Gastrocnemius medialis (tissue), 4 donors: Measurements from ENCODE around the gene F5. TPM values are rescaled to one million over a fixed set of nuclear protein-coding genes. Genes with fewer than 3 reads are reported as not detected.
A peak's percentile ranks its signal among the peaks of the same experiment; 100 is the strongest.

ENCODE experiments used
- ATAC-seq, 2 donors: fragments of 150-250 bp; one replicate each; pipeline ENCODE4 v1.9.1; 2016
- DNase-seq, 2 donors: peaks; one replicate each; pipeline ENCODE4 v3.0.0-alpha.2; 2019
- H3K27ac ChIP-seq, 4 donors: fragments of 200-600 bp; sonication (generic); 1 replicate in 1 of 4; 2 replicates in 3 of 4; pipeline ENCODE4 v1.5.1; 2016 to 2018; ENCODE audit warnings: mild to moderate bottlenecking in 2 of 4, moderate library complexity in 1 of 4
- H3K27me3 ChIP-seq, 3 donors: fragments of 200-600 bp; sonication (generic) in 2 of 3; 1 replicate in 1 of 3; 2 replicates in 2 of 3; pipeline versions ENCODE4 v1.5.1 to v1.6.0; 2016 to 2019; ENCODE audit warnings: mild to moderate bottlenecking in 1 of 3, moderate library complexity in 1 of 3
- H3K36me3 ChIP-seq, 2 donors: fragments of 200-600 bp; sonication (generic) in 1 of 2; one replicate each; pipeline ENCODE4 v1.5.1; 2017 to 2018
- H3K4me1 ChIP-seq, 2 donors: fragments of 200-600 bp; sonication (generic) in 1 of 2; one replicate each; pipeline ENCODE4 v1.5.1; 2016 to 2017; ENCODE audit warnings: mild to moderate bottlenecking in 2 of 2
- H3K4me3 ChIP-seq, 4 donors: fragments of 200-600 bp; sonication (generic) in 3 of 4; 1 replicate in 1 of 4; 2 replicates in 3 of 4; pipeline ENCODE4 v1.5.1; 2016 to 2019; ENCODE audit warnings: mild to moderate bottlenecking in 2 of 4
- H3K9me3 ChIP-seq, 3 donors: fragments of 200-600 bp; sonication (generic) in 2 of 3; 1 replicate in 1 of 3; 2 replicates in 2 of 3; pipeline ENCODE4 v1.5.1; 2016 to 2019
- POLR2A ChIP-seq, 2 donors: fragments of 450-650 bp; IDR thresholded peaks; one replicate each; pipeline ENCODE4 v1.6.1; 2017; ENCODE audit warnings: antibody characterized with exemption in 2 of 2, mild to moderate bottlenecking in 2 of 2, moderate library complexity in 2 of 2
- in situ Hi-C, 4 donors: fragments of 200-750 bp; cut with MboI; loops; one replicate each; pipeline versions ENCODE4 v1.15.0 to v1.8.0; 2017; ENCODE audit warnings: low sequenced_read_pairs in 4 of 4
- intact Hi-C: fragments of 100-400 bp; cut with DNase I; formaldehyde crosslinking; loops from one replicate; pipeline ENCODE4 v1.15.1; 2023; ENCODE audit warnings: low total_unique reads
- total RNA-seq, 4 donors: library from RNA; depleted of rRNA; stranded (reverse); fragments of >200 nt; gene quantifications; one replicate each; pipeline versions ENCODE4 v1.1.0 to v1.2.3, GENCODE V29; 2016
- TF ChIP-seq, protein P1 (sequence below), 5 experiments: fragments of 450-650 bp in 3 of 5; fragments of 200-600 bp in 2 of 5; sonication (generic) in 2 of 5; IDR thresholded peaks in 4 of 5; conservative IDR thresholded peaks in 1 of 5; 1 replicate in 4 of 5; 2 replicates in 1 of 5; pipeline ENCODE4 v1.5.1; 2016 to 2019; ENCODE audit warnings: antibody characterized with exemption in 5 of 5, mild to moderate bottlenecking in 3 of 5, moderate library complexity in 3 of 5

The F5 gene
- total RNA-seq, 4 donors from 2014 or later, result 0.07 to 0.68 (median 0.22) TPM

DNA sequence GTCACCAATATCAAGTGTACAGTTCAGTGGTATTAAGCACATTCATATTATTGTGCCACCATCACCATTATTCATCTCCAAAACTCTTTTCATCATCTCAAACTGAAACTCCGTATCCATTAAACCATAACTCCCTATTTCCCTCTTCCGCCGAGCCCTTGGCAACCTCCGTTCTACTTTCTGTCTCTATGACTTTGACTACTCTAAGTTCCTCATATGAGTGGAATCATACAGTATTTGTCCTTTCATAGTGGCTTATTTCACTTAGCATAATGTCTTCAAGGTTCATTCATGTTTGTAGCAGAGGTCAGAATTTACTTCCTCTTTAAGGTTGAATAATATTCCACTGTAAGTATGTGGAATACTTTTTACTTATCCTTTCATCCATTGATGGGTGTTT, 21.9 kb upstream of the F5 start:
- TF ChIP-seq, protein P1, sequence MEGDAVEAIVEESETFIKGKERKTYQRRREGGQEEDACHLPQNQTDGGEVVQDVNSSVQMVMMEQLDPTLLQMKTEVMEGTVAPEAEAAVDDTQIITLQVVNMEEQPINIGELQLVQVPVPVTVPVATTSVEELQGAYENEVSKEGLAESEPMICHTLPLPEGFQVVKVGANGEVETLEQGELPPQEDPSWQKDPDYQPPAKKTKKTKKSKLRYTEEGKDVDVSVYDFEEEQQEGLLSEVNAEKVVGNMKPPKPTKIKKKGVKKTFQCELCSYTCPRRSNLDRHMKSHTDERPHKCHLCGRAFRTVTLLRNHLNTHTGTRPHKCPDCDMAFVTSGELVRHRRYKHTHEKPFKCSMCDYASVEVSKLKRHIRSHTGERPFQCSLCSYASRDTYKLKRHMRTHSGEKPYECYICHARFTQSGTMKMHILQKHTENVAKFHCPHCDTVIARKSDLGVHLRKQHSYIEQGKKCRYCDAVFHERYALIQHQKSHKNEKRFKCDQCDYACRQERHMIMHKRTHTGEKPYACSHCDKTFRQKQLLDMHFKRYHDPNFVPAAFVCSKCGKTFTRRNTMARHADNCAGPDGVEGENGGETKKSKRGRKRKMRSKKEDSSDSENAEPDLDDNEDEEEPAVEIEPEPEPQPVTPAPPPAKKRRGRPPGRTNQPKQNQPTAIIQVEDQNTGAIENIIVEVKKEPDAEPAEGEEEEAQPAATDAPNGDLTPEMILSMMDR (IDR thresholded peaks at IDR 0.05 in 4 of 5, conservative IDR thresholded peaks at IDR 0.05 in 1 of 5), result no peak
- TF ChIP-seq POLR2A (IDR thresholded peaks at IDR 0.05), result no peak
- H3K27ac ChIP-seq, result no peak overlapping the region
- in situ Hi-C loops, result no loop called here
- intact Hi-C loops, result no loop called here
- ATAC-seq (no peak), DNase-seq (no peak)
- no peak overlapping the region for H3K4me3 ChIP-seq
- H3K9me3 ChIP-seq, result no peaks in the 10 kb centered on the region
- no peaks in the 10 kb centered on the region for H3K36me3 ChIP-seq
- H3K4me1 ChIP-seq, result peaks cover 0 to 6% of the 10 kb centered on the region in 2 donors
- H3K27me3 ChIP-seq, result no peaks in the 10 kb centered on the region

DNA sequence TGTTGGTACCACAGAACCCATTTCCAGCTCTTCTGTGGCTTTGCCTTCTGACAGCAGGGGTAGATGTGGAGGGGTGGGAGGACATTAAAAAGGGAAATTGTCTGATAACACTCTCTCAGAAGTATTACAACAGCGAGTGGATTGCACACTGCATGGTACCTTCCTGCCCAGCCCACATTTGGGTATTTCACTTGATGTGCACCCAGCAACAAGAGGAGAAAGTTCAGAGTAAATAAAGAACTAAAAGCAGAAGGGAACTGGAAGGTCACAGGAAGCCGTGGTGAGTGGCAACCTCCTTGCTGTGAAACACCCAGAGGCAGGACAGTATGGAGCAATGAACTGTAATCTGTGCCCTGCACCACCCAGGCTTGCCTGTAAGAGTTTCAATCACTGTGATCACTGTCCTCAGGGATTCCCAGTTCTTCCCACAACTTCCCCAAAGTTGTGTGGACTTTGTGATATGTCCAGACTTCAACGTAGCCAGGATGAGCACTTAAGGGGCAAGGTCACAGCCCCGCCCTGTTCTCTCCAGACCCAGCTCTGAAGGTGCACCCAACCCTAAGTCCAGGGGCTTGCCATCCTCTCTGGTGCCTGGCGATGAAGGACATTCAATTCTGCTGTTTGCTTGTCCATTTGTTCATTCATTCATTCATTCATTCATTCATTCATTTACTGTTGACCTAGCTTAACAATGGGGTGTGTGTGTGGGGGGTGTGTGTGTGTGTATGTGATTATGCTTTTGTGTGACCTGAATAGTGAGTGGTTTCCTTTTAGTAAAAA, 18.7 kb upstream of the F5 start:
- Histone ChIP-seq H3K27ac (no peak overlapping the region), H3K27me3 (no peaks in the 10 kb centered on the region), H3K36me3 (no peaks in the 10 kb centered on the region), H3K4me1 (peaks cover 0 to 4% of the 10 kb centered on the region in 2 donors), H3K4me3 (no peak overlapping the region), H3K9me3 (no peaks in the 10 kb centered on the region)
- DNase-seq (no peak), ATAC-seq (no peak)
- TF ChIP-seq, protein P1 (IDR thresholded peaks at IDR 0.05 in 4 of 5, conservative IDR thresholded peaks at IDR 0.05 in 1 of 5), result no peak
- TF ChIP-seq POLR2A (IDR thresholded peaks at IDR 0.05), result no peak
- intact Hi-C loops (loop anchor here (5.0 kb wide), 1 partner anchor 107 kb away; the partner anchor contains the start of gene SELL), in situ Hi-C loops (no loop called here)

DNA sequence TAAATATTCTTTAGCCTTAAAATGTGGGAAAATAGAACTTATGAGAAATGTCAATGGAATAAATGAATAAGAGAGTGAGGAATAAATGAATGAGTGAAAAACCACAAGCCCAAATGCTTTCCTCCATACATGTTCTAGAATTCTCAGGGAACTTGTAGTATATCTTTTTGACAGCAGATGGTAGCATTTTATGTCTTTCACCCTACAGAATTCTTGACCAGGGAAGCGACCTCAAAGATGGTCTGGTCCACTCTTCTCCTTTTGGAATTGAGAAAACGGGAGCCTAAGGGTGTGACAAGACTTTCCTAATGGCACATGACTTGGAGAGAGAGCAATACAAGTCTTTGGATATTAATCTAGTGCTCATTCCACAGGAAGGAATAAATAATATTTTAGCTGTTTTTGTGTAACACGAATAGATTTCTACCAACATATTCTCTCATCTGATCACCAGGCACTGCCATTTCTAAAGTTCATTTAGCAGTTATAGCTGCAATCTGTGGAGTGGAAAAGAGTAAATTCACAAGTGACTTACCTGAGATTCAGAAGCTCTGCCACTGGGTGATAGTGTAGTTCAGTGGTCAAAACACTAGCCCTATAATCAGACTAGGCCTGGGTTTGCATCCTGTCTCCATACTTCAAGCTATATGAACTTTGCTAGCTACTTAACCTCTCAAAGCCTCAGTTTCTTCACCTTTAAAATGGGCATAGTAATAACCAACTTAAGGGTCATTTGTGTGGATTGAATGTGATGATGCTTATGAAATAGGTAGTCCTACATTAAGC, 15.0 kb upstream of the F5 start:
- ATAC-seq (no peak), DNase-seq (no peak)
- Histone ChIP-seq H3K27ac (no peak overlapping the region), H3K9me3 (no peaks in the 10 kb centered on the region), H3K4me1 (no peaks in the 10 kb centered on the region), H3K27me3 (no peaks in the 10 kb centered on the region), H3K36me3 (no peaks in the 10 kb centered on the region), H3K4me3 (no peak overlapping the region)
- in situ Hi-C loops, result no loop called here
- intact Hi-C loops, result loop anchor here (5.0 kb wide), 1 partner anchor 111 kb away; the partner anchor contains the start of gene SELL
- no peak for TF ChIP-seq POLR2A (IDR thresholded peaks at IDR 0.05)
- TF ChIP-seq, protein P1 (IDR thresholded peaks at IDR 0.05 in 4 of 5, conservative IDR thresholded peaks at IDR 0.05 in 1 of 5), result peak in 1 of 5 experiments; percentile 23

DNA sequence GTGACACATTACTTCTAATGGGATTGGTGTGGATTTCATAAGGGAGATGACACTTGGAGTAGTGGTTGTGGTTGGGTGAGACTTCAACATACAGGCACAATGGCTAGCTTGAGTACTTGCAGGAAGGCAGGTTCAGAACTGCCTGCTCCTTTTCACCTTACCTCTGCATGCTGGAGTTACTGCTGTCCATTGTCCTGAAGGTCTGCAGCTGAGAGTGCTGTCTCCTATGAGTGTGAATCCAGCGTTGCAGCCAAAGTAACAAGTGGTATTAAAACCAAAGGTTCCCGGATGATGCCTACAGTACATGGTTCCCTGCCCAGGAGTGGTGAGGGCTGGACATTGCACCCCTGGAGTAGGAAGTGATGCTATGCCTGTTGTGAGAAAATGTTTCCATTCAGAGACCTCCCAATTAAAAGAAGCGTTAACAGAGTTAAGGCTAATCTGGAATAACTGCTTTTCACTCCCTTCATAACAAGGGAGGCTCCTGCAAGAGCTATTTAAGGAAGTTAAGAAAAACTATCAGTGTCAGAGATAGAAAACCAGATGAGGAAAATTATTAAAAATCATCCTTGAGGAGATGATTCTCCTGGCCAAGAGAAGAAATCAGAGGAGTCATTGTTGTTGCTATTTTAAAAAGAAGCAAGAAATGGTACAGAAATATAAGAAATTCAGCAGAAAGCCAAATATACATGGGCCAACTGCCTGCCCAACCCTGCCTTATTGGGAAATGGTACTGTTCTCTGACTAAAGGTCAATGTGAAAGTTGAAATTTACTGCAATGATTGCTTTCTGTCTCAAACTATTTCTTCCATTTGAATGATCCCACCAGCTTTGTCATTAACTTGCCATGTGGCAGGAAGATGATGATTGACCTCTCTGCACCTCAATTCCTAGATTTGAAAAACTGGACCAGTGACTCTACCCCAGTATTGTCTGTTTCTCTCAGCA, 9.8 kb upstream of the F5 start:
- intact Hi-C loops, result no loop called here
- no peak for TF ChIP-seq POLR2A (IDR thresholded peaks at IDR 0.05)
- TF ChIP-seq, protein P1 (IDR thresholded peaks at IDR 0.05 in 4 of 5, conservative IDR thresholded peaks at IDR 0.05 in 1 of 5), result no peak
- Histone ChIP-seq H3K27ac (no peak overlapping the region), H3K27me3 (no peaks in the 10 kb centered on the region), H3K4me3 (no peak overlapping the region), H3K4me1 (no peaks in the 10 kb centered on the region), H3K9me3 (no peaks in the 10 kb centered on the region), H3K36me3 (no peaks in the 10 kb centered on the region)
- ATAC-seq (no peak), DNase-seq (no peak)
- in situ Hi-C loops, result no loop called here
